OCI-LY1 (cell line): ENCODE data around the gene JUND.

Experiments used
- H2AFZ ChIP-seq: fragments of 200-600 bp; sonication (generic), shearing (Covaris generic); 2 replicates; pipeline ENCODE4 v1.6.0; 2014; ENCODE audit warnings: antibody characterized with exemption, mild to moderate bottlenecking, low read length
- H3F3A ChIP-seq: fragments of 200-600 bp; sonication (generic), shearing (Covaris generic); 2 replicates; pipeline ENCODE4 v1.6.0; 2014; ENCODE audit warnings: mild to moderate bottlenecking, antibody characterized with exemption, low read length, moderate library complexity; ENCODE audit not compliant: insufficient read depth
- H3K27ac ChIP-seq: fragments of 200-600 bp; sonication (generic); 2 replicates; pipeline ENCODE4 v1.5.1; 2014; ENCODE audit warnings: low read length, mixed run types, mild to moderate bottlenecking, low read depth; ENCODE audit not compliant: poor library complexity, severe bottlenecking
- H3K27me3 ChIP-seq: fragments of 200-600 bp; sonication (generic); 2 replicates; pipeline ENCODE4 v1.6.0; 2014; ENCODE audit warnings: antibody characterized with exemption, mild to moderate bottlenecking, low read length, moderate library complexity; ENCODE audit not compliant: insufficient read depth
- H3K36me3 ChIP-seq: fragments of 200-600 bp; sonication (generic); 2 replicates; pipeline ENCODE4 v1.6.1; 2014; ENCODE audit warnings: mild to moderate bottlenecking, antibody characterized with exemption, low read length, moderate library complexity, mixed read lengths; ENCODE audit not compliant: insufficient read depth
- H3K4me1 ChIP-seq: fragments of 200-600 bp; sonication (generic); 2 replicates; pipeline ENCODE4 v1.5.1; 2014; ENCODE audit warnings: mild to moderate bottlenecking, low read length, moderate library complexity; ENCODE audit not compliant: insufficient read depth, severe bottlenecking
- H3K4me2 ChIP-seq: fragments of 200-600 bp; sonication (generic), shearing (Covaris generic); 2 replicates; pipeline ENCODE4 v1.6.1; 2014; ENCODE audit warnings: low read length
- H3K4me3 ChIP-seq: fragments of 200-600 bp; sonication (generic); 2 replicates; pipeline ENCODE4 v1.5.1; 2014; ENCODE audit warnings: low read length, low read depth, mild to moderate bottlenecking, mixed read lengths; ENCODE audit not compliant: poor library complexity, severe bottlenecking
- H3K79me2 ChIP-seq: fragments of 200-600 bp; shearing (Covaris generic); 2 replicates; pipeline ENCODE4 v1.6.1; 2016; ENCODE audit warnings: mixed run types, low read length, mixed read lengths; ENCODE audit not compliant: insufficient read depth
- H3K9ac ChIP-seq: fragments of 200-600 bp; sonication (generic), shearing (Covaris generic); 2 replicates; pipeline ENCODE4 v1.6.1; 2014; ENCODE audit warnings: mild to moderate bottlenecking, low read length, mixed read lengths
- H3K9me2 ChIP-seq: fragments of 200-600 bp; sonication (generic), shearing (Covaris generic); 2 replicates; pipeline ENCODE4 v1.6.1; 2014; ENCODE audit warnings: low read depth, mild to moderate bottlenecking, low read length, mixed read lengths
- H3K9me3 ChIP-seq: fragments of 200-600 bp; shearing (Covaris generic); 2 replicates; pipeline ENCODE4 v1.6.1; 2014; ENCODE audit warnings: low read length, mixed read lengths
- H4K20me1 ChIP-seq: fragments of 200-600 bp; sonication (generic), shearing (Covaris generic); 2 replicates; pipeline ENCODE4 v1.6.0; 2016; ENCODE audit warnings: mild to moderate bottlenecking, low read length; ENCODE audit not compliant: insufficient read depth
- CTCF ChIP-seq: fragments of 200-600 bp; sonication (generic), shearing (Covaris generic); IDR thresholded peaks from 2 replicates; pipeline ENCODE4 v1.5.1; 2017; ENCODE audit warnings: mild to moderate bottlenecking, antibody characterized with exemption, low read length, moderate library complexity, mixed read lengths
- EZH2 ChIP-seq: fragments of 200-600 bp; sonication (generic), shearing (Covaris generic); IDR thresholded peaks from 2 replicates; pipeline ENCODE4 v1.8.0; 2017; ENCODE audit warnings: borderline replicate concordance, mixed run types, mild to moderate bottlenecking, antibody characterized with exemption, low read length, moderate library complexity, mixed read lengths

Gene JUND

GRCh38 chr19:18269070-18269723 lies 12.2 kb downstream of the JUND start:
- no peaks in the 10 kb centered on the region for H3K4me1 ChIP-seq
- H3K36me3 ChIP-seq, result no peaks in the 10 kb centered on the region
- H3K9ac ChIP-seq, result no peak overlapping the region
- no peaks in the 10 kb centered on the region; the same call in 1 of the 2 replicates for H3K27me3 ChIP-seq
- no peak overlapping the region for H2AFZ ChIP-seq
- no peaks in the 10 kb centered on the region for H3K9me2 ChIP-seq
- no peak overlapping the region for H3K4me2 ChIP-seq
- H3F3A ChIP-seq, result no peaks in the 10 kb centered on the region
- no peaks in the 10 kb centered on the region for H3K79me2 ChIP-seq
- no peak for TF ChIP-seq CTCF
- TF ChIP-seq EZH2, result no peak
- H4K20me1 ChIP-seq, result no peaks in the 10 kb centered on the region
- no peaks in the 10 kb centered on the region for H3K9me3 ChIP-seq
- H3K27ac ChIP-seq, result no peak overlapping the region
- no peak overlapping the region for H3K4me3 ChIP-seq

GRCh38 chr19:18266771-18267686 lies 14.4 kb downstream of the JUND start:
- no peaks in the 10 kb centered on the region for H3K36me3 ChIP-seq
- H3K27ac ChIP-seq, result no peak overlapping the region
- no peaks in the 10 kb centered on the region for H3K9me2 ChIP-seq
- H3F3A ChIP-seq, result no peaks in the 10 kb centered on the region
- H4K20me1 ChIP-seq, result no peaks in the 10 kb centered on the region
- H3K4me2 ChIP-seq, result no peak overlapping the region
- no peak overlapping the region for H2AFZ ChIP-seq
- TF ChIP-seq CTCF (no peak), EZH2 (no peak)
- no peaks in the 10 kb centered on the region for H3K79me2 ChIP-seq
- no peaks in the 10 kb centered on the region for H3K4me1 ChIP-seq
- no peaks in the 10 kb centered on the region for H3K9me3 ChIP-seq
- no peak overlapping the region for H3K4me3 ChIP-seq
- H3K27me3 ChIP-seq, result no peaks in the 10 kb centered on the region; the same call in 1 of the 2 replicates
- no peak overlapping the region for H3K9ac ChIP-seq

DNA sequence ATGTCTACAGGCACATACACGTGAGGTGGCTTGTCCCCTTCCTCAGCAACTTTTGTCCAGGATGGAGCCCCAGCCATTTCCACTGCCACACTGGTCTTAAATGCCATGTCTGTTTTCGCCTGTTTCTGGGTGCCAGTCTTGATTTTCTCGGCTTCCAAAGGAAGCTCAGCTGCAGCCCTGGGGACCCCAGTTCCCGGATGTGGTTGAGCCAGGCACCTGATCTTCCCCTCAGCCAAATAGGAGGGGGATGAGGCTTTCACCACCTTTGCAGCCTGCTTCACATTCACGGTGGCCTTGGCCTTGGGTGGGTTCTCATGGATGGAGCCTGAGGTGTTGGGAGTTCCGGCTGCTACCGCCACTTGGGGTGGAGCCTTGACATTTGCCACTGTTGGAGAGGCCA lies 15.8 kb downstream of the JUND start:
- no peaks in the 10 kb centered on the region for H4K20me1 ChIP-seq
- H3K27ac ChIP-seq, result no peak overlapping the region
- TF ChIP-seq CTCF, result no peak
- no peak for TF ChIP-seq EZH2
- no peaks in the 10 kb centered on the region for H3K36me3 ChIP-seq
- H3K9ac ChIP-seq, result no peak overlapping the region
- no peaks in the 10 kb centered on the region for H3K9me3 ChIP-seq
- H3K27me3 ChIP-seq, result no peaks in the 10 kb centered on the region; the same call in 1 of the 2 replicates
- no peak overlapping the region for H3K4me2 ChIP-seq
- H3K4me1 ChIP-seq, result no peaks in the 10 kb centered on the region
- no peaks in the 10 kb centered on the region for H3K9me2 ChIP-seq
- H2AFZ ChIP-seq, result no peak overlapping the region
- no peak overlapping the region for H3K4me3 ChIP-seq
- no peaks in the 10 kb centered on the region for H3F3A ChIP-seq
- no peaks in the 10 kb centered on the region for H3K79me2 ChIP-seq
